Cardiac muscle cell (in vitro differentiated cells and primary cell): ENCODE results near the gene KCNJ2. TPM values are rescaled to one million over a fixed set of nuclear protein-coding genes. Genes with fewer than 3 reads are reported as not detected.

Experiments used
- DNase-seq, 2 donors: peaks; one replicate each; pipeline versions ENCODE4 v3.0.0 to v3.0.0-alpha.2; 2010 to 2017; ENCODE audit warnings: low read depth in 1 of 2, low spot score in 1 of 2
- H3K27ac ChIP-seq: fragments of 200-600 bp; sonication (generic); 2 replicates; pipeline ENCODE4 v1.5.1; 2016
- H3K27me3 ChIP-seq: fragments of 200-600 bp; sonication (generic); 2 replicates; pipeline ENCODE4 v1.6.0; 2016; ENCODE audit warnings: control low read depth
- H3K36me3 ChIP-seq: fragments of 200-600 bp; sonication (generic); 2 replicates; pipeline ENCODE4 v1.5.1; 2016; ENCODE audit warnings: control low read depth
- H3K4me1 ChIP-seq: fragments of 200-600 bp; sonication (generic); 2 replicates; pipeline ENCODE4 v1.8.1; 2017; ENCODE audit warnings: low read depth, mild to moderate bottlenecking, mixed run types
- H3K4me3 ChIP-seq: fragments of 200-600 bp; sonication (generic); 2 replicates; pipeline ENCODE4 v1.5.1; 2016; ENCODE audit warnings: mild to moderate bottlenecking
- H3K9me3 ChIP-seq: fragments of 200-600 bp; sonication (generic); 2 replicates; pipeline ENCODE4 v1.5.1; 2017; ENCODE audit warnings: low read depth, mild to moderate bottlenecking, control low read depth
- CTCF ChIP-seq: IDR thresholded peaks from 2 replicates; pipeline ENCODE4 v1.5.1; 2012; ENCODE audit warnings: low read depth, mild to moderate bottlenecking, low read length
- polyA plus RNA-seq: library from polyadenylated mRNA; unstranded; fragments of >200 nt; fragmentation: Nextera tagmentation; extraction: Ambion mirVana; gene quantifications from 2 replicates; pipeline ENCODE4 v1.2.1, GENCODE V29; 2016
- total RNA-seq: library from RNA; depleted of rRNA; stranded (reverse); fragments of >200 nt; gene quantifications from 2 replicates; pipeline ENCODE4 v1.2.3, GENCODE V29; 2016

KCNJ2 gene
- total and polyA plus RNA-seq, 2 experiments from 2014 or later = 0.66 TPM; not detected in 1

- H3K27me3 ChIP-seq = no peaks in the 10 kb centered on the region
- H3K4me3 ChIP-seq = no peak overlapping the region
- H3K9me3 ChIP-seq = no peaks in the 10 kb centered on the region
- H3K27ac ChIP-seq = no peak overlapping the region
- no peak for DNase-seq
- TF ChIP-seq CTCF = no peak
- H3K36me3 ChIP-seq = no peaks in the 10 kb centered on the region
- H3K4me1 ChIP-seq = no peaks in the 10 kb centered on the region
Observed at GRCh38 chr17:70123193-70123592, 46.1 kb upstream of the KCNJ2 start.

GRCh38 chr17:70124723-70125122 lies 44.6 kb upstream of the KCNJ2 start:
- Histone ChIP-seq H3K27ac (no peak overlapping the region), H3K4me3 (no peak overlapping the region), H3K9me3 (no peaks in the 10 kb centered on the region), H3K4me1 (no peaks in the 10 kb centered on the region), H3K27me3 (no peaks in the 10 kb centered on the region), H3K36me3 (no peaks in the 10 kb centered on the region)
- no peak for TF ChIP-seq CTCF
- no peak for DNase-seq

GRCh38 chr17:70127221-70127873 lies 42.0 kb upstream of the KCNJ2 start:
- Histone ChIP-seq H3K27ac (no peak overlapping the region), H3K4me1 (no peaks in the 10 kb centered on the region), H3K27me3 (no peaks in the 10 kb centered on the region), H3K4me3 (no peak overlapping the region), H3K36me3 (no peaks in the 10 kb centered on the region), H3K9me3 (no peaks in the 10 kb centered on the region)
- TF ChIP-seq CTCF = no peak
- no peak for DNase-seq

- Histone ChIP-seq H3K4me1 (no peaks in the 10 kb centered on the region), H3K27me3 (no peaks in the 10 kb centered on the region)
- no peak for TF ChIP-seq CTCF
Observed at GRCh38 chr17:70128727-70129238, 40.5 kb upstream of the KCNJ2 start.

GRCh38 chr17:70130289-70130688 lies 39.0 kb upstream of the KCNJ2 start:
- H3K4me3 ChIP-seq = no peak overlapping the region
- DNase-seq = no peak
- no peaks in the 10 kb centered on the region for H3K4me1 ChIP-seq
- H3K27ac ChIP-seq = no peak overlapping the region
- no peak for TF ChIP-seq CTCF
- no peaks in the 10 kb centered on the region for H3K9me3 ChIP-seq
- no peaks in the 10 kb centered on the region for H3K27me3 ChIP-seq
- no peaks in the 10 kb centered on the region for H3K36me3 ChIP-seq

More at GRCh38 chr17:70128727-70129238, 40.5 kb upstream of the KCNJ2 start:
- Histone ChIP-seq H3K9me3 (no peaks in the 10 kb centered on the region), H3K27ac (no peak overlapping the region), H3K36me3 (no peaks in the 10 kb centered on the region), H3K4me3 (no peak overlapping the region)
- DNase-seq = no peak
